ENCODE results near the gene ANXA6.
"Not testable (repeated sequence)": the region's sequence is repeated elsewhere in the genome, so short reads cannot be mapped to it uniquely, and the experiment has no call there.

ANXA6 gene

DNA sequence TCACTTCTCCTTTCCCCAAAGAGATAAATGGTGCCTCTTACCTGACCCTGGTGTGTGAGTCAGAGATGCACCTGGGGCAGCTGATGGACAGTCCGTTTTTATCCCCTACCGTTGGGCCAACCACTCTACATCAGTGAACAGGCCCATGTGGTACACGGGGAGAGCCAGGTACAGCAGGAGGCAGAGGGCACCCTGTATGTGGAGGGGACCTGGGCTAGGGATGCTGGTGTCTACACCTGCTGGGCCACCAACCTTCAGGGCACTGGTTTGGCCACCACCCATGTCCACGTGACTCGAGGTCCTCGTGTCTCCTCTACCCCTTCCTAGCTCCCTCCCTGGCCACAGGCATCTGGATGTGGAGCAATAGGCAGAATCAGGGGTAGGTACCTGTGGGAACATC lies 22.7 kb upstream of the ANXA6 start:
- no peak for DNase-seq

- no peak for DNase-seq
Observed at GRCh38 chr5:151179489-151179840, 21.9 kb upstream of the ANXA6 start.

DNA sequence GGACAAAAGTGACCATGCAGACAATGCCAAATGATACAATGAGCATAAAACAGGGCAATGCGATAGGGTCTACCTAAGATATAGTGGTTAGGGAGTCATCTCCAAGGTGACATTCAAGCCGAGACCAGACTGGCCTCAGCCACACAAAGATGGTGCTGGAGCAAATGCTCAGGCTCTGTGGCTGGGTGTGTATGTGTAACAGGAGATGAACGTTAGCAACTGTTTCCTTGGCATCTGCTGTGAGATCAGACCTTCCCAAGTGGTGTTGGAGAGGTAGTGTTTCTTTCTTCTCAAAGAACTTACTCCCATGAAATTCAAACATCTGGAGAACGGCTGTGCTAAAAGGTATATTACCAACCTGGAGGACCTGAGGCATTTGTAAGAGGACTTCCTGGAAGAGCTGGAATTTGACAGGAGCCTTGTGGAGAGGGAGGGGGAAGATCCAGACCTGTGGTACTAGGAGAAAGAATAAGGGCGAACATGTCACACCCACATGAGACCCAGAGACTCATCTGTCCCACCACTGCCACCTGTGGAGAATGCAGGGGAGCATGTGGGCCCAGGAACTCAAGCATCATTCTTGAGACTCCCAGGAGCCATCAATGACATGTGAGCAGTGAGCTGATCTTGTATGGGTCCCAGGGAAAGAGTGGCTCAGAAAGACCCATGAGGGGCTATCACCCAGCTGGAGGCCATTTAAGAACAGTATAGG lies 21.4 kb upstream of the ANXA6 start:
- DNase-seq: no peak

- DNase-seq: no peak
Observed at GRCh38 chr5:151178372-151178771, 20.8 kb upstream of the ANXA6 start.

GRCh38 chr5:151176268-151176667 lies 18.7 kb upstream of the ANXA6 start:
- not testable (repeated sequence) for DNase-seq

- DNase-seq: no peak
Observed at GRCh38 chr5:151174612-151175101, 17.1 kb upstream of the ANXA6 start.

DNA sequence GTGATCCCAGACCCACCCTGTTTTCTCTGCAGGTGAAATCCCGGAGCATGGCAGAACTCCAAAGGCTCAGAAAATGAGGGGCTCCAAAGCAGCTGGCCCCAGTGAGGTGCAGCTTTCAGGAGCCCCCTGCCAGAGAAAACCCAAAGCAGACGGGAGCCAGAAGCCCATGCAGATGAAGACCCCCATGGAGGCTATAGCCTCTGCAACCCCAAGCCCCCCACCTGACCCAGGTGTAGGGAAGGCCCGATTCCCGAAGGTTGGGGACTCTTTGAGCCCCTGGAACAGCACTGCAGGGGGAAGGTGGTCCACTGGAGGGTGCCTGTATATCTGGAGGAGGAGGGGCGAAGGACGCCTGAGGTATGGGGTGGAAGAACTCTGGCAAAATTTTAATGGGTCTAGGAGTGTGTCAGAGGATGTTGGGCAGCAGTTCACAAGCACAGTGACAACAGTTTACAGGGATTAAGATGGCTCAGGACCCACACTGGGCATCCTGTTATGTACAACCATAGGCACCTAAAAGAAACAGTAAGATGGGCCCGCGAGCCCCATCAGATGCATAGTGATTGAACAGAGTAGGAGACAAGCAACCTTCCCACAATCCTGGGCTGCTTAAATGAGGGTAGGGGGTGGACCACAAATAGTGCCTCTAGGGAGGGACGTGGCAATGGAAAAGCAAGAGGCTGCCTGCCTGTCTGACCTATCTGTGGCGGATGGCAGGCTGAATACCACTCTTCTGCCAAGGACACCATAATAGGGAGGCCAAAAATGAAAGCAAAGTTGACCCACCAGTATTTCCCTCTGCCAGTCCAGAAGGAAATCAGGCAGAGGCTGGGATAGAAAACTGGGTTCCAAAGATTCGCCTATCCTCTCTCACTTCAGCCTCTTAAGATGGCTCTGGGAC lies 16.4 kb upstream of the ANXA6 start:
- DNase-seq: no peak

- no peak for DNase-seq
Observed at GRCh38 chr5:151171529-151171928, 13.9 kb upstream of the ANXA6 start.

DNA sequence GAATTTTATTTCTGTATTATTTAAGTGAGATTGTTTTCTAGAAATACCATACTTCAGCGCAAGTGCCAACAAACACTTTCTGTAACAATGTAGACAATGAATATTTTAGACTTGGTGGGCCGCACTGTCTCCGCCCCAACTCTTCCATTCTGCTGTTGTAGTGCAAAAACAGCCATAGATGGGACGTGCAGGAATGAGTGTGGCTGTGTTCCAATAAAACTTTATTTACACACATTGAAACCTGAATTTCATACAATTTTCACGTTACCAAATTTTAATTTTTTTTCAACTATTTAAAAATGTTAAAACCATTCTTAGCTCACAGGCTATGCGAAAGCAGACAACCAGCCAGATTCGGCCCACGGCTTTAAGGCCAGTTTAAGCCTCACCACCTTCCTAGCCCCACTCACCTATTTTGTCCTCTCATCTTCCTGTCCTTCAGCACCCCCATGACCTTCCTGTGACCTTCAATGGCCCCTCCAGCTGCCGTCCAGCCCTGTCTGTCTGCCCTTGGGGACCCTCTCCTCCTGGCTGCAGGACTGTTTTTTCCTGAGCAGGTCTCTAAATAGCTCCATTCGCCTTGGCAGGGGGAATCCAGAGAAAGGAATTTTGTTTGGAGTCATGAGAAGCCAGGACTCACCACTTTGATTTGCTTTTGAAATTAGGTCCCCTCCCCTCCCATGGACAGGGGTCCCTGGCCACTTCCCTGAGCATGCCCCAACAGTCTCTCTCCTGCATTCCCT lies 11.2 kb upstream of the ANXA6 start:
- no peak for DNase-seq

- DNase-seq: no peak
Observed at GRCh38 chr5:151167022-151167421, 9.4 kb upstream of the ANXA6 start.

GRCh38 chr5:151164687-151165392 lies 7.3 kb upstream of the ANXA6 start:
- DNase-seq: peak; percentile 76

- DNase-seq: no peak
Observed at GRCh38 chr5:151162776-151163175, 5.2 kb upstream of the ANXA6 start.

- DNase-seq: no peak
Observed at GRCh38 chr5:151159649-151160373, 2.2 kb upstream of the ANXA6 start.

DNA sequence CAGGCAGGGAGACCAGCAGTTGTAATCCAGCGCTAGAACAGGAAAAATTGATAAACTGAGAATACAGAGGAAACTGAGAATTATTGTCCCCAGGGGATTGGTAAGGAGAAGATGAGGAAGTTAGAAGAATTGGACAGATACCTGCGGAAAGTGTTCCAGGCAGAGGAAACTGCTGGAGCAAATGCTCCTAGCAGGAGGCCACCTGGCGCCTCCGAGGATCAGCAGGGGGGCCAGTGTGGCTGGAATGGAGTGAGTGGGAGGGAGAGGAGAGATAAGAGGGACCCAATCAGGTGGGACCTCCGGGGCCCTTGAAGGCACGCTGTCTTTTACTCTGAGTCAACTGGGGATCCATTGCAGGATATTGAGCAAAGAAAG lies 695 bp upstream of the ANXA6 start:
- no peak for DNase-seq

DNA sequence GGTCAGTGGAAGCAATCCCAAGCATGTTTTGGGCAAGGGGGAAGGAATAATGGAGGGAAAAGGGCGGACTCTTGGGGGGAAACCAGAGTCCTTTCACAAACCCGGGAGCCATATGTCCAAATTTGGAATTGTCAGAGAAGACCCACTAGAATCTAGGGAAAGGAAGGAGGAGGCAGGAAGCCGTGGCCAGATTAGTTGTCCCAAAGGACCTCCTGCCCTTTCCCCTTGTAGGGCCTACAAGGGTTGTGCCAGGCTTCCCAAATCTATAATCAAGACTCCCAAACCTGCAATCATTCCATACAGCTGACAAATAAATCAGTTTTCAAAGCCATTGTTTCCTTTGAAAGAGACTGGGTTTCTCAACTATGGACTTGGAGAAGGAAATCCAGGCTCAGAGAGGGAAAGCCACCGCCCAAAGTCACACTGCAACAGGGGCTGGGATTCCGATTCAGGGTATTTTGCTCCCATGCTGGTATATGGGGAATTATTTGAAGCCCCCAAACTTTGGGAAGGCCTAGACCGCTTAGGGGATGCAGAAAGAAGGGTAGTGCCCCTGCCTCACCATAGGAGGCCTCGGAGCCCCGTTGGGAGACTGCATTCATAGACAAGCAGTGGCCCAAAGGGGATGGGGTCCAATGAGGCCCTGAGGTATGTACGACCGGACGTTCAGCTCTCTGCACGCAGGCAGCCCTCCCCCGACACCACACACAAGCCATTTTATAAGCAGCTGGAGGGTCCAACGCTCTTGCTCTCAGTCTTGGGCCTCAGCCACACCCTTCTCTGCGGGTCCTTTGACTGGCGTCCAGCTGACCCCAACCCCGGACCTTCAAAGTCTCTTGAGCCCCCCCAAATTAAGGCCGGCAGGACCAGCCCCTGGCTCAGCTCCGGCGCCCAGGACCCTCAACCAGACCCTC lies 815 bp downstream of the ANXA6 start:
- DNase-seq: peak; percentile 24

DNA sequence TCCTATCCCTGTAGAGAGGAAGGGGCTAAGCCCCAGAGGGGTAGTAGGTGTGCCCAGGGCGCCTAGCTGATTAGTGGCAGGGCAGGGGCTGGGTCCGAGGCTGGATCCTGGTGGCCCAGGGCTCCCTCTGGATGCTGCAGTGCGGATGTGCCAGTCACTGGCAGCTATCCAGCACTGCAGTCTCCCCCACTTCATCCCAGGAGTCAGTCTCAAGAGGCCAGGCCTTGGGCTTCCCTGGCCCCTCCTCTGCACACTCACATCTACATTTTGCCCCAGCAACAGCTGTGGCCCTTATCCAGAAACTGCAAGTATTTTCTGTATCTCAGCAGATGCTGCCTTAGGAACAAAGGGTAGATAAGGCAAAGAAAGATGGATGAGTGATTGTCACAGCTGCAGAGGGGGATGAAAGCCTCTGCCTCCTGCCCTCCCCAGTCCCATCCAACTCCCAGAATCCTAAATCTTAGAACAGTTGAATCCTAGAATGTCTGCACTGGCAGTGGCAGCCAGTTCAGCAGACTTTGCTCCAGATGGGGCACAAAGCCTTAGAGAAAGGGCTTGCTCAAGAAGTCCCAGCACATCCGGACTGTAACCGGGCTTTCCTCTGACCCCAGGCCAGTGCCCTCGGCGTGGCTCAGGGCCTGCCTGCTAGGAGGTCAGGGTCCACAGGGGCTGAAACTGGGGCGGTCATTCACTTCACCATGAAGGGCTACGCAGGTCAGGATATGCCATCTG lies 1.6 kb downstream of the ANXA6 start:
- DNase-seq: no peak

- peak; percentile 30 for DNase-seq
Observed at GRCh38 chr5:151154931-151155774, 2.4 kb downstream of the ANXA6 start.

- DNase-seq: peak; percentile 36
Observed at GRCh38 chr5:151153766-151154272, 3.8 kb downstream of the ANXA6 start.

GRCh38 chr5:151153300-151153699 lies 4.3 kb downstream of the ANXA6 start:
- DNase-seq: no peak
